Peyer's patch (tissue), 4 donors: ENCODE data around the gene C22orf31.

Experiments
- CTCF ChIP-seq, 6 experiments: fragments of 450-650 bp in 4 of 6; fragments of 200-600 bp in 2 of 6; sonication (generic) in 1 of 6; IDR thresholded peaks; one replicate each; pipeline ENCODE4 v1.5.1; 2017 to 2019; ENCODE audit warnings: antibody characterized with exemption in 6 of 6, mild to moderate bottlenecking in 3 of 6, moderate library complexity in 1 of 6
- POLR2A ChIP-seq, 2 donors: fragments of 450-650 bp; IDR thresholded peaks; one replicate each; pipeline ENCODE4 v1.5.1; 2017; ENCODE audit warnings: antibody characterized with exemption in 2 of 2, mild to moderate bottlenecking in 2 of 2, moderate library complexity in 2 of 2

- TF ChIP-seq CTCF (IDR thresholded peaks at IDR 0.05) (no peak), POLR2A (IDR thresholded peaks at IDR 0.05) (no peak)
Measured at GRCh38 chr22:29061773-29062172, at the start of gene C22orf31.
